Muscle layer of colon (tissue), 2 donors: ENCODE data around the gene AKR1C2.
"Not testable (repeated sequence)": the region's sequence is repeated elsewhere in the genome, so short reads cannot be mapped to it uniquely, and the experiment has no call there.

ENCODE experiments used
- H3K27ac ChIP-seq: one replicate; pipeline ENCODE4 v1.7.0; 2013; ENCODE audit warnings: low read depth, mild to moderate bottlenecking, low read length, moderate library complexity
- H3K27me3 ChIP-seq, 2 donors: one replicate each; pipeline ENCODE4 v1.7.0; 2013; ENCODE audit warnings: low read length in 2 of 2, mild to moderate bottlenecking in 2 of 2; ENCODE audit not compliant: insufficient read depth in 2 of 2, control insufficient read depth in 1 of 2
- H3K36me3 ChIP-seq: one replicate; pipeline ENCODE4 v1.7.0; 2013; ENCODE audit warnings: mild to moderate bottlenecking, low read length; ENCODE audit not compliant: insufficient read depth
- H3K4me1 ChIP-seq: one replicate; pipeline ENCODE4 v1.7.0; 2013; ENCODE audit warnings: mild to moderate bottlenecking, low read length; ENCODE audit not compliant: insufficient read depth
- H3K4me3 ChIP-seq, 2 donors: one replicate each; pipeline ENCODE4 v1.7.0; 2013; ENCODE audit warnings: low read length in 2 of 2, low read depth in 1 of 2, mild to moderate bottlenecking in 1 of 2, moderate library complexity in 1 of 2
- H3K9ac ChIP-seq: one replicate; pipeline ENCODE4 v1.7.0; 2013; ENCODE audit warnings: low read length
- H3K9me3 ChIP-seq: one replicate; pipeline ENCODE4 v1.7.0; 2013; ENCODE audit warnings: mild to moderate bottlenecking, low read length
- donor health status: abdominal sarcoma.
- donor health status: Adenocarcinoma of cecum.

AKR1C2 gene

DNA sequence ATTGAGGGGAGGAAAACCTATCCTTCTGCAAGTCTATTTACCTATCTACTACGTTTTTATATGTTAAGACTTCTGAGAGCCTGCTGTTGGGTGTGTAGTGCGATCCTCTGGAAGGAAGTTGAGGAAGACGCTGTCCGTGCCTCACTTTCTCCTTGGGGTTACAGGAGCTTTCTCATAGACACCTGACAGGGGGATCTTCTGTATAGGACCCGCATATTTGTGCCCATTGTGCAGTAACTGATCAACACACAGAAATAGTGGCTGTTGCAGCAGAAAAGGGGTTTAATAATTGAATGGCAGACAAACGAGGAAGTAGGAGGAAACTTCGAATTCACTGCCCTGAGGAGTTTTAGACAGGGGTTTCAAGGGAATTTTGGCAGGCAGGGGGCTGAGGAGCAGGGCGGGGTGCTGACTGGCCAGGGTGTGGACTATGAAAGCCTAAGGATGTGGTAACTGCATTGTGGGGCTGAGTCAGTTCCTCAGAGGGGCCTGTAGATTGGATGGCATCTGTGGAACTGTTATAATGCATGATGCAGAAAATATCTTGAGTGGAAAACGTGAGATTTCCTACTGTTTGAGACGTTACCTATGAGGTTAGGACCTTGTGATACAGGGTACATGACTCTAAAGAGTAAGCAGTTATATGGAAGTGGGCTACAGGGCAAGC is 18.1 kb upstream of the AKR1C2 start:
- not testable (repeated sequence) for H3K27ac ChIP-seq, H3K4me3 ChIP-seq, H3K27me3 ChIP-seq, H3K36me3 ChIP-seq, H3K9me3 ChIP-seq, H3K9ac ChIP-seq, H3K4me1 ChIP-seq

DNA sequence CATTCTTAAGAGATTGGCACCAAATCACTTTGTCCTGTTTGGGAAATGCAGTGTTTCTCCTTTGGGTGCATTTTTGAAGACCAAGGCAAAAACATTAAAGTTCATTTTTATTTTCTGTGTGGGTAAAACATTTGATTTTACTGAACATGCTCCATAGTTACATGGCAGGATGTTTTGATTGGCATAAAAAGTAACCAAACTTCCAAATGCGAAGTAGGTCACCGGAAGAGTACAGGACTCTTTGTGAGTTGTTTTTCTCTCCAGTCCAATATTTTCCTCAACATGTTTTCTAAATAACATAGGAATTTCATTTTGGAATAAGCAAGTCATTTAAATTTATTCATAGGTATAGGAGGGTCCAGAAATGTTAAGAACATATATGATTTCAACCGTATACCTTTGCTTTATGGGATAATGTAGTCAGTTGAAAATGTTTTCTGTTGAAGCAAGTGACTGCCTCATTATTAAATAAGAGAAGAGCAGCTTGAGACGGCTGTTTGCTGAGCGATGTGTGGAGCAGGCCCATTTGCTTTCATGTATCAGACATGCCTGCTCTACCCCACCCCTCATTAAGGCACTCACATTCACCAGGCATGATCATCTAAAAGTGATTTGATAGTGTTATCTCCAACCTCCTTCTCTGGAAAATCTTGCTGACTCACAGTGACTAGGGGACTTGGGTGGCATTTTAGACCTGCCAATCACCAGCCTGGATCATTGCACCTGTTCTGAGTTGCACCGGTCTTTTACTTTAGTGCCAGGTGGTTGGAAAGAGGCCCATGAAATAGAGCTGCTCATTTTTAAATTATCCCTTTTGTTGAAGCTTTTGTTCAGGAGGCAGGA is 16.3 kb upstream of the AKR1C2 start:
- H3K4me1 ChIP-seq, H3K27ac ChIP-seq, H3K27me3 ChIP-seq, H3K36me3 ChIP-seq, H3K9me3 ChIP-seq, H3K4me3 ChIP-seq, H3K9ac ChIP-seq: not testable (repeated sequence)

DNA sequence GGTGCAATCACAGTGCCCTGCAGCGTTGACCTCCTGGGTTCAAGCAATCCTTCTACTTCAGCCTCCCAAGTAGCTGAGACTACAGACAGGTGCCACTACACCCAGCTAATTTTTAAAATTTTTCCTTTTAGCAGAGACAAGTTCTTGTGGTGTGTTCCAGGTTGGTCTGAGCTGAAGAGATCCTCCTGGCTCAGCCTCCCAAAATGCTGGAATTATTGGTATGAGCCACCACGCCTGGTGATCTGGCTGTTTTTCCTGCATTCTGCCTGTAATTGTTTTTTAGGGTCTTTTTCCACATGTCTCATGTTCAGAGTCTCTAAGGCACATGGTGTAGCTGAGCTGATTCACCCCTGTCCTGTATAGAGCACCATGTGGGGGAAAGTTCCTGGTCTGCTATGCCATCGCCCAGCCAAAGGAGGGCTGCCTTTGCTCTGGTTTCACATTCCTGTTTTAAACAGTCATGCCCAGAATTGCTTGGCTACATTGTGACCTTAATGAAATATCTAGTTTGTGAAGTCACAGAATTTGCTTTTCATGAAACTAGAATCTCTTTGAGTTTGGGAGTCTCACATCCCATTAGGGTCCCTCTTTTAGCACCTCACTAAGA is 15.1 kb upstream of the AKR1C2 start:
- not testable (repeated sequence) for H3K36me3 ChIP-seq, H3K27ac ChIP-seq, H3K9ac ChIP-seq, H3K9me3 ChIP-seq, H3K4me1 ChIP-seq, H3K27me3 ChIP-seq, H3K4me3 ChIP-seq

DNA sequence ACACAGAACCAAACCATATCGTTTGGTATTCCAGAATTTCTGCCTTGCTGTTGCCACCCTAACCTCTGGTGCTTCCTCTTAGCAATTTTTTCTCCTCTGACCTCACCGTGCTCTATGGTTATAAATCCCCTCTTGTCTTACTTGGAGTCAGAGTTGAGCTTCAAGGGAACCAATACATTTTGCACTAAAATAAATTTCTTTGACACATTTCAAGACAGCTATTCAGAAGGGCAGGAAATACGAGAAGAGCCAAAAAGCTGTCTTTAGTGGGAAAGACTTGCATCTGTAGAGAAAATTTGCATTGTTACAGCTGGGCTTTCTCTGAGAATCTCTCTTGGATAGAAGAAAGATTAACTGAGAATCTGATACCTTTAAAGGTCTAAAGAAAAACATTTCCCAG is 14.5 kb upstream of the AKR1C2 start:
- peaks cover 9% of the 10 kb centered on the region for H3K4me1 ChIP-seq
- H3K27me3 ChIP-seq = no peaks in the 10 kb centered on the region
- no peak overlapping the region for H3K9ac ChIP-seq
- no peak overlapping the region for H3K27ac ChIP-seq
- no peaks in the 10 kb centered on the region for H3K9me3 ChIP-seq
- H3K36me3 ChIP-seq = no peaks in the 10 kb centered on the region
- no peak overlapping the region for H3K4me3 ChIP-seq

DNA sequence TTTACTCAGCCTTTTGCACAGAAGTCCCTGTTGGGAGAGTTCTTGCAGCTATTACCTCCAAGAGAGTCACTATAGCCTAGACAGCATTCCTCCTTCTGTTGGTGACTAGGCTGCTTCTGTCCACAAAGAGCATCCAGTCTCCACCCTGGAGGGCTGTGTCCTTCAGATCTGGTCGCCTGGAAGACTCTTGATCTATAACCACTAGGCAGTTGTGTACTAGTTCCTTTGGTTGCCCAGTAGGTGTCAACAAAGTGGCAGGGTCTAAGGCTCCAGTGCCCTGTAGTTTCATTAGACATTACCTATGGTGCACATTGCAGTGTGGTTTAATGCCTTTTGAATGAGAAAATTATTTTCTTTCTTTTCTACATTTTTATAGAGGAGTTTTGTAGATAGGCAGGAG is 11.3 kb upstream of the AKR1C2 start:
- no peak overlapping the region for H3K9ac ChIP-seq
- peaks cover 9% of the 10 kb centered on the region for H3K4me1 ChIP-seq
- no peaks in the 10 kb centered on the region for H3K36me3 ChIP-seq
- no peak overlapping the region for H3K4me3 ChIP-seq
- no peaks in the 10 kb centered on the region for H3K27me3 ChIP-seq
- H3K9me3 ChIP-seq = no peaks in the 10 kb centered on the region
- no peak overlapping the region for H3K27ac ChIP-seq

DNA sequence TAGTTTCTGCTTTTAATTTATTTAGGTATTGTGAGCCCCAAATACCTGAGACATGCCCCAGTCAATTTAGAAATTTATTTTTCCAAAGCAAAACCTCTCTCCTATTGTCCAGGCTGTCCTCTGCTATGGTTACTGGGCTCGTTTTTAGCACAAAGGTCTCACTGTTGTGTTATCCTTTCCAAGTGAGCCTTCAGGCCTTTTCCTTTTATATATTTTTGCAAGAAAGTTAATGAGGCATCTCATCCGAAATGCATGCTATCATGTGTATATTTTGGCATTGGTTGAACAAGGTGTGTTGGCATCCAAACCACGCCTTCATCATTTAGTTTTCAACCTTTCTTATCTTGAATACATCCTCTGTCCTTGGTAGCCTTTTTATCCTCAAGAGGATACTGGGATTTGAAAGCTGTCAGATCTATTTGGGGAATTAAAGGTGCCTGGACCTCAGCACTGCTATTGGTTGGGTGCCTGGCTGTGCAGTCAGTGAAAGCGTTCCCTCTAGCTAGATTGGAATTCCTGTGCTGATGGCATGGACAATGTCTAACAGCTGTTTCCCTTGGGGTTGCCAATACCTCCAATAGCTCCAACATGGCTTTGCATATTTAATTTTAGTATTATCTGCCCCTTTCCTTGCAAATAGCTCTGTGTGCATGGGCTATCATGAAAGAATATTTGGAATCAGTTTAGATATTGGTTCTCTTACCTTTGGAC is 10.7 kb upstream of the AKR1C2 start:
- H3K9me3 ChIP-seq, H3K36me3 ChIP-seq, H3K4me1 ChIP-seq, H3K27me3 ChIP-seq, H3K9ac ChIP-seq, H3K27ac ChIP-seq, H3K4me3 ChIP-seq: not testable (repeated sequence)

DNA sequence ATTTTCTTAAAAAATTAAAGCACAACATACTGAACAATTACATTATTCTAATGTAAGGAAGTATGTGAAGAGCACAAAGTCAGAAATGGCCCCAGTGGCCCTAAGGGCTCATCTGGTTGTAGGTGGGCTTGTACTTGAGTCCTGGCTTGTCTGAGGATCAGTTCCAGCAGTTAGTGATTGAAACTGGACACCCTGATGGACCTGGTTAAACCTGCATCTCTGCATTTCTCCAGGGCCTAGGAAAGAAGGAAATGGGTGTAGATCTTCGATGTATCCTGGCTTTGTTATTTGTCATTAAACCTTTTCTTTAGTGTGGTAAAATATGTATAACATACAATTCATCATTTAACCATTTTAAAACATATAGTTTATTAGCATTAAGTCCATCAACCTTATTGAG is 9.7 kb upstream of the AKR1C2 start:
- Histone ChIP-seq H3K27me3 (no peaks in the 10 kb centered on the region), H3K4me1 (no peaks in the 10 kb centered on the region), H3K9ac (no peak overlapping the region), H3K9me3 (no peaks in the 10 kb centered on the region), H3K27ac (no peak overlapping the region), H3K36me3 (no peaks in the 10 kb centered on the region), H3K4me3 (no peak overlapping the region)

DNA sequence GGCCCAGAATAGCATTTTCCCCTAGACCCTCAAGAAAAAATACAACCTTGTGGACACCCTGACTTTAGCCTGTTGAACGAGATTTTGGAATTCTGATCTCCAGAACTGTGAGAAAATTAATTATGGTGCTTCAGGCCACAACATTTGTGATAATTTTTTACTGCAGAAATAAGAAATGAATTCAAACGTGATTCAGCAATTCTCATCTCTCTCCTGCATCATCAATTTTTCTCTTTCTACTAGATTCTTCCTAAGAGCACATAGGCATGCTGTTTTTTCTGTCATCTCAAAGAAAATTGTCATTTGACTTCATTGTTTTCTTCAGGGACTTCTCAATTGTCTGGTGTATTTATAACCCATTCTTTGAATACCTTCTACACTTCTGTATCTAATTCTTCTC is 8.9 kb upstream of the AKR1C2 start:
- H3K27me3 ChIP-seq = no peaks in the 10 kb centered on the region

DNA sequence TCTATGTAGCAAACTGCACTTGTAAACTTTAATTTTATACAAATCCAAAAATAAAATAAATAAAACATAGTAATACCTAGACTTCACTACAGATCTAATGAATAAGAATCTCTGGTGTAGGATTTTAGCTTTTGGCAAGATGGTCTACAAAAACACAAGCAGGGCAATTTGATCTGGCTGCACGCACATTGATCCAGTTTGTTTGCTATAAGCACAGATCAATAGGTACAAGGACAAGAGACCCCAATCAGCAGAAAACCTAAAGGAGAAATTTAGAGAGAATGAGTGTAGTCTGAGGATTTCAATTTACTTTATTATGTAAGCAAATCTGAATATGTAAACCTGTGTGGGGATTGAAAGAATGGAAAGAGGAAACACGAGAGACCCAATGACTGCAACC is 7.7 kb upstream of the AKR1C2 start:
- H3K36me3 ChIP-seq, H3K27ac ChIP-seq, H3K4me3 ChIP-seq, H3K27me3 ChIP-seq, H3K9me3 ChIP-seq, H3K4me1 ChIP-seq, H3K9ac ChIP-seq: not testable (repeated sequence)

More for the DNA sequence above, 8.9 kb upstream of the AKR1C2 start:
- Histone ChIP-seq H3K36me3 (no peaks in the 10 kb centered on the region), H3K4me1 (no peaks in the 10 kb centered on the region), H3K27ac (no peak overlapping the region), H3K9ac (no peak overlapping the region), H3K9me3 (no peaks in the 10 kb centered on the region), H3K4me3 (no peak overlapping the region)

DNA sequence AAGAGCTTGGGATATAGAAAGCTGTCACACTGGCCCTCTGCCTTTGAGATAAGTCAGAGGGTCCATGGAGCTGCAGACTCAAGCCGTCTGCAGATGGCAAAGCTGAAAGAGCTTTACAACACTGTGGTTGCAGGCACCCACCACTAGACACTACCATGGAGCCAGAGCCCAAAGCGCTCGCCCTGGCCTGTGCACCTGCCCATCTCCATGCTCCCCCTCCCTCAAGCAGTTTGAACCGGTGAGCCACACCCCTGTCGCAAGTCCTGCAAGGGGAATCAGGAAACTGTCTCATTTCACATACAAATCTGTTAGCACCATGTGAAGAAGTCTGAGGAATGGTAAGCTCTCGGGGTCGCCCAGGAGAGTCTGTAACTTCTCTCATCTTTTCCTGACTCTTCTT is 6.4 kb upstream of the AKR1C2 start:
- H3K36me3 ChIP-seq, H3K27me3 ChIP-seq, H3K4me3 ChIP-seq, H3K4me1 ChIP-seq, H3K27ac ChIP-seq, H3K9ac ChIP-seq, H3K9me3 ChIP-seq: not testable (repeated sequence)

DNA sequence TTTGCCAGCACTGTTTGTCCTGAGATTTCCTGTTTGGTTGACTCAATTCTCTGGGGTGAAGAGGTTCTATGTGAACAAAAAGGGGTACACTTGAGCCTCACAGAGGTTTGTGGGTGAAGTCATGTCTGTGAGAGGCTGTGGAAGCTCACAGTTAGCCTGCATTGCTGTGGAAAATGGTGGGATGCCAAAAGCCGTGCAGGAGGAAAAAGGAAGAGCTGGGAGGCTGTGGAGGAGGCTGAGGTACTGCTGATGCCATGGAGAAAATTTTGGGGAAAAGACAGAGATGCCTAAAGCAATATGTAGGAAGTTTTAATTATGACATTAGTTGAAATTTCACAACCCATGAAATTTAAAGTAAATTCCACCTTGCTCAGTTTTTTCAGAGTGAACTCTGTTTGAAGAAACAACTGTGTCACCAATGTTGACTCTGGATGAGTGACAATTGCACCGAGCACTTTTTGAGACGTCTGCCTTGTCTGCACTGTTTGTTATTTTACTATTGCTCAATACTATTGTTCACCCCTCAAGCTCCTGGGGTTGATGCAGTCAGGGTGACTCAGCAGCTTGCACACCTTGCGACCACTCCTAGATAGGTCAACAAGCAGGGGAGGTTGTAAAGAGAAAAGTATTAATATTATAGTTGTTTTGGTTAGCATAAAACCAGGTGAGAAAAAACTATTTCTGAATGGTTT is 5.3 kb upstream of the AKR1C2 start:
- H3K9me3 ChIP-seq, H3K4me3 ChIP-seq, H3K27me3 ChIP-seq, H3K9ac ChIP-seq, H3K36me3 ChIP-seq, H3K27ac ChIP-seq, H3K4me1 ChIP-seq: not testable (repeated sequence)
